SU-DHL-6 (cell line): Measurements from ENCODE around the gene ID3.

ENCODE experiments used
- H2AFZ ChIP-seq: fragments of 200-600 bp; sonication (generic); 2 replicates; pipeline ENCODE4 v1.6.1; 2014; ENCODE audit warnings: low read depth, mild to moderate bottlenecking, moderate library complexity, mixed read lengths, antibody characterized with exemption, low read length; ENCODE audit not compliant: severe bottlenecking
- H3F3A ChIP-seq: fragments of 200-600 bp; shearing (Covaris generic); 2 replicates; pipeline ENCODE4 v1.6.0; 2016; ENCODE audit warnings: antibody characterized with exemption, mild to moderate bottlenecking; ENCODE audit not compliant: insufficient read depth
- H3K27ac ChIP-seq: fragments of 200-600 bp; sonication (generic); 2 replicates; pipeline ENCODE4 v1.5.1; 2016; ENCODE audit warnings: low read depth, mild to moderate bottlenecking, low read length, moderate library complexity, mixed read lengths
- H3K27me3 ChIP-seq: fragments of 200-600 bp; sonication (generic), shearing (Covaris generic); 2 replicates; pipeline ENCODE4 v1.6.0; 2014; ENCODE audit warnings: mild to moderate bottlenecking, low read length
- H3K36me3 ChIP-seq: fragments of 200-600 bp; sonication (generic); 2 replicates; pipeline ENCODE4 v1.6.1; 2014; ENCODE audit warnings: mild to moderate bottlenecking, low read length, mixed read lengths
- H3K4me2 ChIP-seq: fragments of 300-600, 200-600 bp; shearing (Covaris generic), sonication (generic); 2 replicates; pipeline ENCODE4 v1.6.0; 2014; ENCODE audit warnings: low read length, low read depth, mild to moderate bottlenecking; ENCODE audit not compliant: poor library complexity, severe bottlenecking
- H3K4me3 ChIP-seq: fragments of 200-600 bp; sonication (generic); 2 replicates; pipeline ENCODE4 v1.5.1; 2014; ENCODE audit warnings: antibody characterized with exemption, low read length, mild to moderate bottlenecking, mixed read lengths; ENCODE audit not compliant: insufficient read depth, poor library complexity, severe bottlenecking
- H3K79me2 ChIP-seq: fragments of 200-600 bp; sonication (generic); 2 replicates; pipeline ENCODE4 v1.6.1; 2014; ENCODE audit warnings: mild to moderate bottlenecking, low read length, moderate library complexity; ENCODE audit not compliant: insufficient read depth
- H3K9ac ChIP-seq: fragments of 200-600 bp; sonication (generic); 2 replicates; pipeline ENCODE4 v1.7.0; 2014; ENCODE audit warnings: mild to moderate bottlenecking, low read length
- H3K9me2 ChIP-seq: fragments of 200-600 bp; sonication (generic); replicated peaks from 2 replicates; pipeline ENCODE4 v1.6.1; 2014; ENCODE audit warnings: low read length; ENCODE audit not compliant: insufficient read depth
- H3K9me3 ChIP-seq: fragments of 200-600 bp; sonication (generic); 2 replicates; pipeline ENCODE4 v1.6.1; 2014; ENCODE audit warnings: low read length, mixed read lengths; ENCODE audit not compliant: insufficient read depth
- H4K20me1 ChIP-seq: fragments of 200-600 bp; sonication (generic); 2 replicates; pipeline ENCODE4 v1.6.1; 2014; ENCODE audit warnings: low read depth, mild to moderate bottlenecking, antibody characterized with exemption, low read length, moderate library complexity, mixed read lengths
- CTCF ChIP-seq: fragments of 200-600 bp; sonication (generic); IDR thresholded peaks from one replicate; pipeline ENCODE4 v1.5.1; 2017; ENCODE audit warnings: antibody characterized with exemption, mild to moderate bottlenecking, low read length, moderate library complexity; ENCODE audit not compliant: insufficient read depth, poor library complexity, severe bottlenecking
- EZH2phosphoT487 ChIP-seq: fragments of 200-600 bp; sonication (generic), shearing (Covaris generic); conservative IDR thresholded peaks from 2 replicates; pipeline ENCODE4 v1.6.1; 2018; ENCODE audit warnings: mild to moderate bottlenecking, antibody characterized with exemption, low read length, moderate library complexity, mixed read lengths

The ID3 gene

GRCh38 chr1:23521588-23521987, 37.7 kb downstream of the ID3 start:
- TF ChIP-seq EZH2phosphoT487, result no peak
- Histone ChIP-seq H3K27ac (no peak overlapping the region), H3K36me3 (peaks cover 28% of the 10 kb centered on the region), H3K9me2 (no peaks in the 10 kb centered on the region), H3K4me2 (no peak overlapping the region), H3K79me2 (peaks cover 45% of the 10 kb centered on the region), H3F3A (peaks cover 24% of the 10 kb centered on the region), H3K9me3 (no peaks in the 10 kb centered on the region), H2AFZ (no peak overlapping the region), H3K27me3 (no peaks in the 10 kb centered on the region), H3K9ac (no peak overlapping the region), H4K20me1 (peaks cover 8% of the 10 kb centered on the region; the same call in 1 of the 2 replicates), H3K4me3 (no peak overlapping the region)

GRCh38 chr1:23517581-23517980, 41.7 kb downstream of the ID3 start:
- H2AFZ ChIP-seq, result no peak overlapping the region
- peaks cover 6% of the 10 kb centered on the region; the same call in 1 of the 2 replicates for H3F3A ChIP-seq
- TF ChIP-seq EZH2phosphoT487, result no peak
- TF ChIP-seq CTCF, result no peak
- no peaks in the 10 kb centered on the region for H3K9me3 ChIP-seq
- 0 out of 2 replicates have a peak, but pooled peaks cover 2% of the 10 kb centered on the region for H4K20me1 ChIP-seq
- H3K36me3 ChIP-seq, result peaks cover 31% of the 10 kb centered on the region; the same call in 1 of the 2 replicates
- H3K4me2 ChIP-seq, result no peak overlapping the region
- no peaks in the 10 kb centered on the region for H3K27me3 ChIP-seq
- no peaks in the 10 kb centered on the region for H3K9me2 ChIP-seq
- no peak overlapping the region for H3K27ac ChIP-seq
- no peak overlapping the region for H3K9ac ChIP-seq
- H3K4me3 ChIP-seq, result no peak overlapping the region
- H3K79me2 ChIP-seq, result peaks cover 12% of the 10 kb centered on the region

DNA sequence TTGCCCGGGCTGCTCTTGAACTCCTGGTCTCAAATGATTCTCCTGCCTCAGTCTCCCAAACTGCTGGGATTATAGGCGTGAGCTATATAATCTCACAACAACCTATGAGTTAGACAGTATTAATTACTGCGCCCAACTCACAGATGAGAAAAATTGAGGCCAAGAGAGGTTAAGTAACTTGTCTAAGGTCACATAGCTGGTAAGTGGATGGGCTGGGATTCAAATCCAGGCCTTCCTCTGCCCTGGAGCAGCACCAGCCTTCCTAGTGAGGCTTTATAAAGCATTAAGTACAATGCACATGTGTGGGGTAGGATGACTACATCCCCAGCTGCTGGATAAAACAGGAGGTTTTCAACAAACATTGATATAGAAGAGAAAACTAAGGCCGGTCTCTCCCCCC, 43.4 kb downstream of the ID3 start:
- H3K79me2 ChIP-seq, result peaks cover 3% of the 10 kb centered on the region
- no peak overlapping the region for H3K27ac ChIP-seq
- no peak overlapping the region for H3K4me2 ChIP-seq
- H4K20me1 ChIP-seq, result no peaks in the 10 kb centered on the region
- no peak overlapping the region for H2AFZ ChIP-seq
- peaks cover 2% of the 10 kb centered on the region; the same call in 1 of the 2 replicates for H3F3A ChIP-seq
- no peaks in the 10 kb centered on the region for H3K9me2 ChIP-seq
- peaks cover 40% of the 10 kb centered on the region; the same call in 1 of the 2 replicates for H3K36me3 ChIP-seq
- no peaks in the 10 kb centered on the region for H3K27me3 ChIP-seq
- TF ChIP-seq EZH2phosphoT487 (no peak), CTCF (no peak)
- no peaks in the 10 kb centered on the region for H3K9me3 ChIP-seq
- H3K9ac ChIP-seq, result no peak overlapping the region
- no peak overlapping the region for H3K4me3 ChIP-seq

DNA sequence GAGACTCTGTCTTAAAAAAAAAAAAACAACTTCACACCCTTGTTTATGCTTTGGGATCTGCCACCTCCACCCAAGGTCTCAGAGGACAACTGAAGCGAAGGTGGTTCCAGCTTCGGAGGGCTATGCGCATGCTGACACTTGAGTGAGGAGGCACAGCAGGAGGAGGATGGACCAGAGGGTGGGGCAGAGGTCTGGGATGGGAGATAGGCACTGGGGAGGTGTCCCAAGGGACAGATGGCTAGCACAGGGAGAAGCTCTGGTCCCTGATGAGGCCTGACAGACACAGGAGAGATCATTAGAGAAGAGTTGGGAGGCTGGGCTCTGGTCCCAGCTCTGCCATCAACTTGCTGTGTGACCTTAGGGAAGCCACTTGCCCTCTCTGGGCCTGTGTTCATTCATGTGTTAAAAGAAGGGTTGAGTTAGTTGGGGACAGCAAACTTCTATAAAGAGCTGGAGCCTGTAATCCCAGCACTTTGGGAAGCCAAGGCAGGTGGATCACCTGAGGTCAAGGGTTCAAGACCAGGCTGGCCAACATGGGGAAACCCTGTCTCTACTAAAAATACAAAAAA, 45.1 kb downstream of the ID3 start:
- H3K9me3 ChIP-seq, result no peaks in the 10 kb centered on the region
- H3K27me3 ChIP-seq, result no peaks in the 10 kb centered on the region
- H3K9ac ChIP-seq, result no peak overlapping the region
- H3K27ac ChIP-seq, result no peak overlapping the region
- H3K36me3 ChIP-seq, result peaks cover 33% of the 10 kb centered on the region; the same call in 1 of the 2 replicates
- peaks cover 2% of the 10 kb centered on the region; the same call in 1 of the 2 replicates for H3F3A ChIP-seq
- no peak for TF ChIP-seq EZH2phosphoT487
- TF ChIP-seq CTCF, result no peak
- H2AFZ ChIP-seq, result no peak overlapping the region
- H3K4me3 ChIP-seq, result no peak overlapping the region
- H3K79me2 ChIP-seq, result peaks cover 3% of the 10 kb centered on the region
- no peaks in the 10 kb centered on the region for H4K20me1 ChIP-seq
- H3K9me2 ChIP-seq, result no peaks in the 10 kb centered on the region
- H3K4me2 ChIP-seq, result no peak overlapping the region
